ENCODE results near the gene ARHGAP23.
A peak's percentile ranks its signal among the peaks of the same experiment; 100 is the strongest.

The ARHGAP23 gene

GRCh38 chr17:38451840-38452529, 23.7 kb downstream of the ARHGAP23 start:
- H3K9me3 ChIP-seq (replicated peaks in 1 of 11) = no peaks in the 10 kb centered on the region
- H3K4me3 ChIP-seq = peak overlapping the region; percentile 15 to 66 (median 50); a peak in 15 of 20 replicates
- H3K36me3 ChIP-seq = peaks cover 0 to 7% (median 0%) of the 10 kb centered on the region in 11 experiments; a peak in 6 of 22 replicates
- H4K20me1 ChIP-seq = peaks cover 38 to 100% (median 93%) of the 10 kb centered on the region in 11 experiments; a peak in 21 of 22 replicates
- peak overlapping the region; percentile 19 to 81 (median 50); a peak in 17 of 22 replicates for H3K27ac ChIP-seq
- H3K27me3 ChIP-seq = peaks cover 0 to 14% (median 4%) of the 10 kb centered on the region in 11 experiments; a peak in 7 of 22 replicates
- H3K4me2 ChIP-seq = peak overlapping the region; percentile 88 to 99 (median 95)
- TF ChIP-seq Cebpa-rat (IDR thresholded peaks at IDR 0.05) = no peak
- peaks cover 96 to 100% (median 98%) of the 10 kb centered on the region in 10 experiments for H3K4me1 ChIP-seq
- H3K9ac ChIP-seq = peak overlapping the region; percentile 26 to 63 (median 49); a peak in 16 of 22 replicates

GRCh38 chr17:38452719-38453118, 24.5 kb downstream of the ARHGAP23 start:
- peaks cover 88 to 100% (median 92%) of the 10 kb centered on the region in 10 experiments for H3K4me1 ChIP-seq
- H3K4me3 ChIP-seq = peak overlapping the region in 4 of 10 experiments; percentile 28 to 70 (median 60); a peak in 5 of 20 replicates
- H3K4me2 ChIP-seq = peak overlapping the region; percentile 88 to 99 (median 95)
- peaks cover 0 to 14% (median 3%) of the 10 kb centered on the region in 11 experiments; a peak in 15 of 22 replicates for H3K36me3 ChIP-seq
- H4K20me1 ChIP-seq = peaks cover 46 to 100% (median 93%) of the 10 kb centered on the region in 11 experiments; a peak in 21 of 22 replicates
- H3K9ac ChIP-seq = peak overlapping the region in 1 of 11 experiments; percentile 68; a peak in 1 of 22 replicates
- no peaks in the 10 kb centered on the region for H3K9me3 ChIP-seq (replicated peaks in 1 of 11)
- peaks cover 0 to 14% (median 4%) of the 10 kb centered on the region in 11 experiments; a peak in 7 of 22 replicates for H3K27me3 ChIP-seq
- TF ChIP-seq Cebpa-rat (IDR thresholded peaks at IDR 0.05) = no peak
- peak overlapping the region in 3 of 11 experiments; percentile 17 to 63 (median 33); a peak in 4 of 22 replicates for H3K27ac ChIP-seq

- peaks cover 83 to 100% (median 86%) of the 10 kb centered on the region in 10 experiments for H3K4me1 ChIP-seq
- peak overlapping the region; percentile 35 to 73 (median 57); a peak in 19 of 20 replicates for H3K4me3 ChIP-seq
Measured at GRCh38 chr17:38453951-38454421, 25.7 kb downstream of the ARHGAP23 start.

GRCh38 chr17:38454532-38454931, 26.3 kb downstream of the ARHGAP23 start:
- H3K27ac ChIP-seq = no peak overlapping the region
- peak overlapping the region; percentile 88 to 99 (median 95) for H3K4me2 ChIP-seq
- peak overlapping the region; percentile 45 to 75 (median 67); a peak in 18 of 22 replicates for H3K9ac ChIP-seq
- H3K9me3 ChIP-seq (replicated peaks in 1 of 11) = no peaks in the 10 kb centered on the region
- H4K20me1 ChIP-seq = peaks cover 54 to 100% (median 94%) of the 10 kb centered on the region in 11 experiments; a peak in 21 of 22 replicates
- H3K36me3 ChIP-seq = peaks cover 16 to 32% (median 21%) of the 10 kb centered on the region in 11 experiments
- H3K27me3 ChIP-seq = peaks cover 0 to 14% (median 4%) of the 10 kb centered on the region in 11 experiments; a peak in 7 of 22 replicates
- TF ChIP-seq Cebpa-rat (IDR thresholded peaks at IDR 0.05) = no peak
- H3K4me3 ChIP-seq = peak overlapping the region in 8 of 10 experiments; percentile 52 to 73 (median 58); a peak in 13 of 20 replicates
- H3K4me1 ChIP-seq = peaks cover 83 to 100% (median 86%) of the 10 kb centered on the region in 10 experiments

More at GRCh38 chr17:38453951-38454421, 25.7 kb downstream of the ARHGAP23 start:
- TF ChIP-seq Cebpa-rat (IDR thresholded peaks at IDR 0.05) = no peak
- Histone ChIP-seq H3K9me3 (replicated peaks in 1 of 11) (no peaks in the 10 kb centered on the region), H3K36me3 (peaks cover 12 to 27% (median 16%) of the 10 kb centered on the region in 11 experiments), H3K27me3 (peaks cover 0 to 14% (median 4%) of the 10 kb centered on the region in 11 experiments; a peak in 7 of 22 replicates), H3K4me2 (peak overlapping the region; percentile 88 to 99 (median 95)), H4K20me1 (peaks cover 54 to 100% (median 94%) of the 10 kb centered on the region in 11 experiments; a peak in 21 of 22 replicates), H3K27ac (peak overlapping the region in 8 of 11 experiments; percentile 9 to 58 (median 44); a peak in 10 of 22 replicates), H3K9ac (peak overlapping the region; percentile 45 to 75 (median 67); a peak in 21 of 22 replicates)

GRCh38 chr17:38455288-38455915, 27.1 kb downstream of the ARHGAP23 start:
- H3K27me3 ChIP-seq = peaks cover 0 to 14% (median 4%) of the 10 kb centered on the region in 11 experiments; a peak in 7 of 22 replicates
- H3K27ac ChIP-seq = peak overlapping the region in 3 of 11 experiments; percentile 6 to 33 (median 11); a peak in 1 of 22 replicates
- H3K4me3 ChIP-seq = peak overlapping the region in 3 of 10 experiments; percentile 57 to 73 (median 70); a peak in 5 of 20 replicates
- H3K36me3 ChIP-seq = peaks cover 25 to 41% (median 30%) of the 10 kb centered on the region in 11 experiments
- peak overlapping the region in 8 of 11 experiments; percentile 3 to 67 (median 40); a peak in 13 of 22 replicates for H3K9ac ChIP-seq
- H3K4me1 ChIP-seq = peaks cover 83 to 100% (median 86%) of the 10 kb centered on the region in 10 experiments
- H3K4me2 ChIP-seq = peak overlapping the region; percentile 88 to 99 (median 95)
- peaks cover 54 to 100% (median 94%) of the 10 kb centered on the region in 11 experiments; a peak in 21 of 22 replicates for H4K20me1 ChIP-seq
- H3K9me3 ChIP-seq (replicated peaks in 1 of 11) = no peaks in the 10 kb centered on the region
- no peak for TF ChIP-seq Cebpa-rat (IDR thresholded peaks at IDR 0.05)

GRCh38 chr17:38456031-38456815, 28.0 kb downstream of the ARHGAP23 start:
- Histone ChIP-seq H3K9me3 (replicated peaks in 1 of 11) (no peaks in the 10 kb centered on the region), H3K4me3 (peak overlapping the region in 2 of 10 experiments; percentile 57 to 70; a peak in 3 of 20 replicates), H3K36me3 (peaks cover 33 to 49% (median 38%) of the 10 kb centered on the region in 11 experiments), H3K9ac (peak overlapping the region in 8 of 11 experiments; percentile 3 to 62 (median 30); a peak in 12 of 22 replicates), H3K4me2 (peak overlapping the region; percentile 88 to 99 (median 95)), H4K20me1 (peaks cover 54 to 100% (median 94%) of the 10 kb centered on the region in 11 experiments; a peak in 21 of 22 replicates), H3K27me3 (peaks cover 0 to 14% (median 4%) of the 10 kb centered on the region in 11 experiments; a peak in 7 of 22 replicates), H3K4me1 (peaks cover 83 to 100% (median 86%) of the 10 kb centered on the region in 10 experiments), H3K27ac (peak overlapping the region in 3 of 11 experiments; percentile 6 to 33 (median 11); a peak in 1 of 22 replicates)
- TF ChIP-seq Cebpa-rat (IDR thresholded peaks at IDR 0.05) = no peak

- TF ChIP-seq Cebpa-rat (IDR thresholded peaks at IDR 0.05) = no peak
- H3K4me2 ChIP-seq = peak overlapping the region in 2 of 11 experiments; percentile 52 to 95; a peak in 1 of 22 replicates
- no peaks in the 10 kb centered on the region for H3K9me3 ChIP-seq (replicated peaks in 1 of 11)
- no peak overlapping the region for H3K4me3 ChIP-seq
- H3K4me1 ChIP-seq = peaks cover 69 to 93% (median 77%) of the 10 kb centered on the region in 10 experiments
- H4K20me1 ChIP-seq = peaks cover 52 to 100% (median 96%) of the 10 kb centered on the region in 11 experiments; a peak in 21 of 22 replicates
- H3K9ac ChIP-seq = peak overlapping the region in 2 of 11 experiments; percentile 9 to 50; a peak in 1 of 22 replicates
- H3K27me3 ChIP-seq = peaks cover 0 to 11% (median 4%) of the 10 kb centered on the region in 11 experiments; a peak in 7 of 22 replicates
- no peak overlapping the region for H3K27ac ChIP-seq
- peaks cover 43 to 63% (median 54%) of the 10 kb centered on the region in 11 experiments for H3K36me3 ChIP-seq
Measured at GRCh38 chr17:38457577-38458371, 29.5 kb downstream of the ARHGAP23 start.
